ENCODE results near the gene ROM1.
"Not testable (repeated sequence)": the region's sequence is repeated elsewhere in the genome, so short reads cannot be mapped to it uniquely, and the experiment has no call there.

ROM1 gene

DNA sequence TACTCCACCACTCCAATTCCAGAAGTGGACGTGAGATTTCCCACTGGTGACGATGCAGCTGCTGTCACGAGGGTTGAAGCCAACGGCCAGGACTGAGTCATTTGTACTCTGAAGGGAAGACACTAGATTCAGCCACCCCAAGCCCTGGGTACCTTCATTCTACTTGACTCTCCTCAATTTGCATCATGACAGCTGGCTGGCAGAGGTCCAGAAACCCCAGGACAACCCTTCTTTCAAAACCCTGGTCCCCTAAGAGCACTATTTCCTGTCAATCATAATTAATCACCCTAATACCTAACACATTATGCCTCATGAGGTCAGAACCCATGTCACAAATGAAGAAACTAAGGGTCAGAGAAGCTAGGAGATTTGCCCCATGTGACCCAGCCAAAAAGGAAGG lies 5.3 kb upstream of the ROM1 start:
- Histone ChIP-seq H3K9ac (ENCODE audit: low read depth in 1 of 2, low read length in 2 of 2) (no peak overlapping the region), H3K4me1 (ENCODE audit: control insufficient read depth in 2 of 2, insufficient read depth in 2 of 2, low read length in 2 of 2) (peaks cover 14 to 21% of the 10 kb centered on the region in 2 donors), H3K27me3 (ENCODE audit: control insufficient read depth in 2 of 2, insufficient read depth in 2 of 2, low read length in 2 of 2) (no peaks in the 10 kb centered on the region), H3K36me3 (ENCODE audit: control insufficient read depth in 2 of 2, insufficient read depth in 2 of 2, low read length in 2 of 2) (peaks cover 16 to 22% of the 10 kb centered on the region in 2 donors), H3K27ac (ENCODE audit: low read depth in 2 of 2, low read length in 2 of 2) (no peak overlapping the region), H3K9me3 (ENCODE audit: control insufficient read depth in 2 of 2, low read length in 2 of 2) (no peaks in the 10 kb centered on the region), H3K4me3 (ENCODE audit: low read length in 2 of 2) (no peak overlapping the region)

DNA sequence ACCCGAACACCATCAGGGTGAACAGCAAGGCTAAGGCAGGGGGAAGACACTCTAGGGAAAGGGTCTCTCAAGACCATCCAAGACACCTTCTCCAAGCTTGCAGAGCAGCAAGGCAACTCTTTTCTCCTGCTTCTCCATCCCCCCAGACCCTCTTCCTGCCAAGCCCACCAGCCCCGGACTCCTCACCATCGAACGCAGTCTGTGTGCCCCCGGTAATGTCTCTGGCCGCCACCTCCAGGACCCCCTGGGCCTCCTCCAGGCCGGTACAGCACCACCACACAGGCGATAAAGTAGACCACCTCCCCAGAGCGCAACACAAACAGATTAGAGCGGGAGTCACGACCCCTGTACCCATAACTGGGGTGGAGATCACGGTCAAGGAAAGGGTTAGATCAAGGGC lies 4.3 kb upstream of the ROM1 start:
- no peaks in the 10 kb centered on the region for H3K9me3 ChIP-seq (ENCODE audit: control insufficient read depth in 2 of 2, low read length in 2 of 2)
- H3K36me3 ChIP-seq (ENCODE audit: control insufficient read depth in 2 of 2, insufficient read depth in 2 of 2, low read length in 2 of 2), result peaks cover 16 to 21% of the 10 kb centered on the region in 2 donors
- H3K4me3 ChIP-seq (ENCODE audit: low read length in 2 of 2), result no peak overlapping the region
- peaks cover 12 to 18% of the 10 kb centered on the region in 2 donors for H3K4me1 ChIP-seq (ENCODE audit: control insufficient read depth in 2 of 2, insufficient read depth in 2 of 2, low read length in 2 of 2)
- H3K9ac ChIP-seq (ENCODE audit: low read depth in 1 of 2, low read length in 2 of 2), result no peak overlapping the region
- H3K27me3 ChIP-seq (ENCODE audit: control insufficient read depth in 2 of 2, insufficient read depth in 2 of 2, low read length in 2 of 2), result no peaks in the 10 kb centered on the region
- no peak overlapping the region for H3K27ac ChIP-seq (ENCODE audit: low read depth in 2 of 2, low read length in 2 of 2)

DNA sequence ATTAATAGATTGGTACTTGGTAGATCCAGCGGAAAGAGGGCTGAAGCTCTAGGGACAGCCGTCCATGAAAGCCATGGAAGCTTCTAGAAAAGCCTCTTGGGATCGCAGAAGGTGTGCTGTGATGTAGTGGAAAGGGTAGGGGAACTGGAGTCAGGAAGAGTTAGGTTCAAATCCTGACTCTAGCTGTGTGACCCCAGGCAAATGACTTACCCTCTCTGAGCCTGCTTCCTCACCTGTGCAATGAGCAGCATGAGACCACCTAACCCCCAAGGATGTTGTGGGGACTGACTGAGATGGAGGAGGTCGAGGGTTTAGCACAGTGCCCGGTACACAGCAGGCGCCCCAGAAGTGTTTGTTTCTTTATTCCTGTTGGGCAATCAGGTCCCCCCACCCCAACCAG lies 2.7 kb upstream of the ROM1 start:
- H3K36me3 ChIP-seq (ENCODE audit: control insufficient read depth in 2 of 2, insufficient read depth in 2 of 2, low read length in 2 of 2), result peaks cover 14 to 16% of the 10 kb centered on the region in 2 donors
- no peak overlapping the region for H3K4me3 ChIP-seq (ENCODE audit: low read length in 2 of 2)
- H3K4me1 ChIP-seq (ENCODE audit: control insufficient read depth in 2 of 2, insufficient read depth in 2 of 2, low read length in 2 of 2), result peaks cover 12 to 13% of the 10 kb centered on the region in 2 donors
- no peak overlapping the region for H3K27ac ChIP-seq (ENCODE audit: low read depth in 2 of 2, low read length in 2 of 2)
- no peaks in the 10 kb centered on the region for H3K9me3 ChIP-seq (ENCODE audit: control insufficient read depth in 2 of 2, low read length in 2 of 2)
- no peaks in the 10 kb centered on the region for H3K27me3 ChIP-seq (ENCODE audit: control insufficient read depth in 2 of 2, insufficient read depth in 2 of 2, low read length in 2 of 2)
- H3K9ac ChIP-seq (ENCODE audit: low read depth in 1 of 2, low read length in 2 of 2), result no peak overlapping the region

DNA sequence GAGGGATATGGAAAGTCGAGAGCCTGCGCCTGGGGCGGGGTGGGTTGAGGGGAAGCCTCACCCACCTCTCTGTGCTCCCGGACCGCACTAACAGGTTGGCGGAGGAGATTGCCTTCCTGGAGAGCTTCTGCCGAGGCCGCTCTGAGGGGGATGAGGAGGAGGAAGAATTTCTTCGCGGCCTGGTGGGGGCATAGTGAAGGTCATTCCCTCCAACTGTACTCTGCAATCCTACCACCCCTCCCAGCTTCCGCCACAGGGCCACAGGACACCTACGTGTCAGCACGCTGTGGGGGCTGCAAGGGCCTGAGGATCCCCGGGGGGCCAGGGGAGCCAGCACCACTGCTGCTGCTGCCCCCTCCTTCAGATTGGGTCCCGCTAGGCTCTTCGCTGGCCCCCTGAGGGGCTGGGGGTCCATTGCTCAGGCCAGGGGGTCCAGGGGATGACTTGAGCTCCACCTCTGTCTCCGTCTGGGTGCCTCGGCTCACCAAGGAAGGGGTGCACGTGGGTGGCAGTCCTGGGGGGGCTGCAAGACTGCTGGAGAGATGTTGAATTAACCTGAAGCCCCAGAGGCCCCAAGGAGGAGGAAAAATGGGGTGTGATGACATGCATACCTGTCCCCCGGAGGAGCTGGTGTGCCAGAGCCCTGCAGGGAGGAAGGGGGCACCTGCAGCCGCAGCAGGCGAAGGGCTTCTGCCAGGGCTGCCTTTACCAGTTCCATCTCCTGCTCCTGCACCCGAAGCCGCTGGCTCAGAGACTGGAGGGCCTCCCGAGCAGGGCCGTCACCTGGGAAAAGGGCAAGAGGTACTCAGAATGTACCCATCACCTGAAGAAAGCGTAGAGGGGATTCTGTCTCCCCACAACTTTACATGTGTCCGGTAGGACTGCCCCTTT lies 2.0 kb upstream of the ROM1 start:
- H3K36me3 ChIP-seq (ENCODE audit: control insufficient read depth in 2 of 2, insufficient read depth in 2 of 2, low read length in 2 of 2), result peaks cover 10 to 13% of the 10 kb centered on the region in 2 donors
- peak overlapping the region; percentile 82 to 84 for H3K27ac ChIP-seq (ENCODE audit: low read depth in 2 of 2, low read length in 2 of 2)
- H3K27me3 ChIP-seq (ENCODE audit: control insufficient read depth in 2 of 2, insufficient read depth in 2 of 2, low read length in 2 of 2), result no peaks in the 10 kb centered on the region
- no peaks in the 10 kb centered on the region for H3K9me3 ChIP-seq (ENCODE audit: control insufficient read depth in 2 of 2, low read length in 2 of 2)
- peak overlapping the region; percentile 38 to 79 for H3K9ac ChIP-seq (ENCODE audit: low read depth in 1 of 2, low read length in 2 of 2)
- peak overlapping the region; percentile 85 to 90 for H3K4me3 ChIP-seq (ENCODE audit: low read length in 2 of 2)
- peaks cover 12 to 13% of the 10 kb centered on the region in 2 donors for H3K4me1 ChIP-seq (ENCODE audit: control insufficient read depth in 2 of 2, insufficient read depth in 2 of 2, low read length in 2 of 2)

DNA sequence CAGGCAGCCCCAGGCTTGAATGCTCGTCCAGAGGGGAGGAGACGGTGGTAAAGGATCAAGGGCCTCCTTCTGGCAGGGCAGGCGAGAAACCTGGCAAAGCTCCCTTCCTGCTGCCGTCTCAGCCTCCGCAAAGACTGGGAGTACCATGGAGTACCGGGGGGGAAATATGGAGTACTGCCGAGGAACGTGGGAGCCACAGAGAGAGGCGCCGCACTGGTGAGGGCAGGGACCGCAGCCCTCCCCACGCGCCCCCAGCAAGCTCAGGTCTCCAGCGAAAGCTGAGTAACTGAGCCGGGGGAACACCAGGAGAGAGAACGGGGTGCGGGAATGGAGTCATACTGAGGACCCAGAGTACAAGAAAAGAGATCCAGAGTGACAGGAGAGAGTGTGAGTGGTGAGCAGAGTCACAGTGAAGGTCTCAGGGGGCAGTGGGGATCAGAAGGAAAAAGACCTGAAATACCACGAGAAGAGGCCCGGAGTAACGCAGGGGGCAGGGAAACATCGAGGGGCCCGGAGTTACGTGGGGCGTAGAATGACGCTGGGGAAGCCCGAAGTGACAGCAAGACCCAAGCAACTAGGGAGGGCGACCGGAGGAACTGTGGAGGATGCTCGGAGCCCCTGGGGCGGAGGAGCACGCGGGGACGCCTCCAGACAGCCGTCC lies 1.2 kb upstream of the ROM1 start:
- peak overlapping the region; percentile 79 to 81 for H3K9ac ChIP-seq (ENCODE audit: low read depth in 1 of 2, low read length in 2 of 2)
- H3K27me3 ChIP-seq (ENCODE audit: control insufficient read depth in 2 of 2, insufficient read depth in 2 of 2, low read length in 2 of 2), result no peaks in the 10 kb centered on the region
- peak overlapping the region; percentile 82 to 84 for H3K27ac ChIP-seq (ENCODE audit: low read depth in 2 of 2, low read length in 2 of 2)
- H3K9me3 ChIP-seq (ENCODE audit: control insufficient read depth in 2 of 2, low read length in 2 of 2), result no peaks in the 10 kb centered on the region
- peaks cover 10 to 13% of the 10 kb centered on the region in 2 donors for H3K36me3 ChIP-seq (ENCODE audit: control insufficient read depth in 2 of 2, insufficient read depth in 2 of 2, low read length in 2 of 2)
- H3K4me1 ChIP-seq (ENCODE audit: control insufficient read depth in 2 of 2, insufficient read depth in 2 of 2, low read length in 2 of 2), result peaks cover 12 to 13% of the 10 kb centered on the region in 2 donors
- H3K4me3 ChIP-seq (ENCODE audit: low read length in 2 of 2), result peak overlapping the region; percentile 85 to 90

DNA sequence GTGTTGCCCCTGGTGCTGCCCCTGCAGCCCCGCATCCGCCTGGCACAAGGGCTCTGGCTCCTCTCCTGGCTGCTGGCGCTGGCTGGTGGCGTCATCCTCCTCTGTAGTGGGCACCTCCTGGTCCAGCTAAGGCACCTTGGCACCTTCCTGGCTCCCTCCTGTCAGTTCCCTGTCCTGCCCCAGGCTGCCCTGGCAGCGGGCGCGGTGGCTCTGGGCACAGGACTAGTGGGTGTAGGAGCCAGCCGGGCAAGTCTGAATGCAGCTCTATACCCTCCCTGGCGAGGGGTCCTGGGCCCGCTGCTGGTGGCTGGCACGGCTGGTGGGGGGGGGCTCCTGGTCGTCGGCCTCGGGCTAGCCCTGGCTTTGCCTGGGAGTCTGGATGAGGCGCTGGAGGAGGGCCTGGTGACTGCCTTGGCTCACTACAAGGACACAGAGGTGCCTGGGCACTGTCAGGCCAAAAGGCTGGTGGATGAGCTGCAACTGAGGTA lies 278 bp downstream of the ROM1 start:
- H3K27ac ChIP-seq (ENCODE audit: low read depth in 2 of 2, low read length in 2 of 2), result peak overlapping the region; percentile 82 to 84
- peaks cover 12 to 13% of the 10 kb centered on the region in 2 donors for H3K4me1 ChIP-seq (ENCODE audit: control insufficient read depth in 2 of 2, insufficient read depth in 2 of 2, low read length in 2 of 2)
- no peaks in the 10 kb centered on the region for H3K27me3 ChIP-seq (ENCODE audit: control insufficient read depth in 2 of 2, insufficient read depth in 2 of 2, low read length in 2 of 2)
- H3K9me3 ChIP-seq (ENCODE audit: control insufficient read depth in 2 of 2, low read length in 2 of 2), result no peaks in the 10 kb centered on the region
- H3K4me3 ChIP-seq (ENCODE audit: low read length in 2 of 2), result peak overlapping the region; percentile 10 to 31
- H3K36me3 ChIP-seq (ENCODE audit: control insufficient read depth in 2 of 2, insufficient read depth in 2 of 2, low read length in 2 of 2), result peaks cover 4 to 13% of the 10 kb centered on the region in 2 donors
- H3K9ac ChIP-seq (ENCODE audit: low read depth in 1 of 2, low read length in 2 of 2), result peak overlapping the region; percentile 24 to 79

DNA sequence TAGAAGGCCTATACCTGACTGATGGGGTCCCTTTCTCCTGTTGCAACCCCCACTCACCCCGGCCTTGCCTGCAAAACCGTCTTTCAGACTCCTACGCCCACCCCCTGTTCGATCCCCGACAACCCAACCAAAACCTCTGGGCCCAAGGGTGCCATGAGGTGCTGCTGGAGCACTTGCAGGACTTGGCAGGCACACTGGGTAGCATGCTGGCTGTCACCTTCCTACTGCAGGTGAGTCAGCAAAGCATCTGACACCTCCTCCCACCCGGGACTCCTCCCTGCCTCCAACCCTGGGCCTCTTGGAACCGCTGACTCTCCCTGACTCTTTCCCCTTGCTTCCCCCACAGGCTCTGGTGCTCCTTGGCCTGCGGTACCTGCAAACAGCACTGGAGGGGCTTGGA lies 1.2 kb downstream of the ROM1 start:
- H3K27me3 ChIP-seq (ENCODE audit: control insufficient read depth in 2 of 2, insufficient read depth in 2 of 2, low read length in 2 of 2), result no peaks in the 10 kb centered on the region
- H3K9me3 ChIP-seq (ENCODE audit: control insufficient read depth in 2 of 2, low read length in 2 of 2), result no peaks in the 10 kb centered on the region
- no peak overlapping the region for H3K9ac ChIP-seq (ENCODE audit: low read depth in 1 of 2, low read length in 2 of 2)
- H3K4me3 ChIP-seq (ENCODE audit: low read length in 2 of 2), result no peak overlapping the region
- no peak overlapping the region for H3K27ac ChIP-seq (ENCODE audit: low read depth in 2 of 2, low read length in 2 of 2)
- peaks cover 4 to 11% of the 10 kb centered on the region in 2 donors for H3K36me3 ChIP-seq (ENCODE audit: control insufficient read depth in 2 of 2, insufficient read depth in 2 of 2, low read length in 2 of 2)
- peaks cover 12 to 13% of the 10 kb centered on the region in 2 donors for H3K4me1 ChIP-seq (ENCODE audit: control insufficient read depth in 2 of 2, insufficient read depth in 2 of 2, low read length in 2 of 2)

DNA sequence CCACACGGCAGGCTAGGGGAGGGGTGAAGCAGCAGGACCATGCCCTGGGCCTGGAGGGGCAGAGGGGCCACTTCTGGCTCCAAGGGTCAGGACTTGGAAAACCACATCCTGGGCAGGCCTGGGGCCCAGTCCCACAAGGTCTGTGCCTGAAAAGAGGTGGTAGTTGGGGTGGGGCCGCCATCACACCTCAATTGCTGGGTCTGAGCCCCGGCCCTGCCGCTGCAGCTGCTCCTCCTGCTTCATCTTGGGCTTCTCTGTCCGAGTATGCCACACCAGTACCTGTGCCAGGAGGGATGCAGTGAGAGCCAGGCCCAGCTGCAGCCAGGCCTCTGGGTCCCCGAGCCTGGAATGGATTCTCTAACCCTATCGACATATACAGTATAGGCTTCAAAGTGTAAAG lies 2.5 kb downstream of the ROM1 start:
- Histone ChIP-seq H3K27ac (ENCODE audit: low read depth in 2 of 2, low read length in 2 of 2) (no peak overlapping the region), H3K9me3 (ENCODE audit: control insufficient read depth in 2 of 2, low read length in 2 of 2) (no peaks in the 10 kb centered on the region), H3K27me3 (ENCODE audit: control insufficient read depth in 2 of 2, insufficient read depth in 2 of 2, low read length in 2 of 2) (no peaks in the 10 kb centered on the region), H3K4me1 (ENCODE audit: control insufficient read depth in 2 of 2, insufficient read depth in 2 of 2, low read length in 2 of 2) (peaks cover 14 to 16% of the 10 kb centered on the region in 2 donors), H3K9ac (ENCODE audit: low read depth in 1 of 2, low read length in 2 of 2) (no peak overlapping the region), H3K36me3 (ENCODE audit: control insufficient read depth in 2 of 2, insufficient read depth in 2 of 2, low read length in 2 of 2) (peaks cover 2 to 5% of the 10 kb centered on the region in 2 donors), H3K4me3 (ENCODE audit: low read length in 2 of 2) (no peak overlapping the region)

DNA sequence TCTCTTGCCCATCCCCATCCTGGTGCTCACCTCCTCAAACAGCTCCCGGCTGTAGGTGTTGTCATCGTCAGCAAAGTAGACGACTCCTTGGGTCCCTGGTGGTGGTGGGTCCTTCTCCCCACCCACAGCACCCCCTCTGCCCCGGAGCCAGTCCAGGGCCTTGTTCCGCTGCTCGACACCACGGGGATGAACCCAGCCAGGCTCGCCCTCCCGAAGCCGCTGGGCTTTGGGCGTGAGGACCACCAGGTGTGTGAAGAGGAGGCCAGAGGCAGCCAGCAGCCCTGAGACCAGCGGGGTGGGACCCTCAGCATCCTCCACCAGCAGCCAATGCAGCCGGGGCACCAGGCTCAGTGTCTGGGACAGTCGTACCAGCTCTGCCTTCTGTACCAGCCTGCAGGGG lies 3.9 kb downstream of the ROM1 start:
- not testable (repeated sequence) for H3K9ac ChIP-seq (ENCODE audit: low read depth in 1 of 2, low read length in 2 of 2); H3K36me3 ChIP-seq (ENCODE audit: control insufficient read depth in 2 of 2, insufficient read depth in 2 of 2, low read length in 2 of 2); H3K4me3 ChIP-seq (ENCODE audit: low read length in 2 of 2); H3K27me3 ChIP-seq (ENCODE audit: control insufficient read depth in 2 of 2, insufficient read depth in 2 of 2, low read length in 2 of 2); H3K27ac ChIP-seq (ENCODE audit: low read depth in 2 of 2, low read length in 2 of 2); H3K9me3 ChIP-seq (ENCODE audit: control insufficient read depth in 2 of 2, low read length in 2 of 2)
- peaks cover 12 to 18% of the 10 kb centered on the region in 2 donors for H3K4me1 ChIP-seq (ENCODE audit: control insufficient read depth in 2 of 2, insufficient read depth in 2 of 2, low read length in 2 of 2)

DNA sequence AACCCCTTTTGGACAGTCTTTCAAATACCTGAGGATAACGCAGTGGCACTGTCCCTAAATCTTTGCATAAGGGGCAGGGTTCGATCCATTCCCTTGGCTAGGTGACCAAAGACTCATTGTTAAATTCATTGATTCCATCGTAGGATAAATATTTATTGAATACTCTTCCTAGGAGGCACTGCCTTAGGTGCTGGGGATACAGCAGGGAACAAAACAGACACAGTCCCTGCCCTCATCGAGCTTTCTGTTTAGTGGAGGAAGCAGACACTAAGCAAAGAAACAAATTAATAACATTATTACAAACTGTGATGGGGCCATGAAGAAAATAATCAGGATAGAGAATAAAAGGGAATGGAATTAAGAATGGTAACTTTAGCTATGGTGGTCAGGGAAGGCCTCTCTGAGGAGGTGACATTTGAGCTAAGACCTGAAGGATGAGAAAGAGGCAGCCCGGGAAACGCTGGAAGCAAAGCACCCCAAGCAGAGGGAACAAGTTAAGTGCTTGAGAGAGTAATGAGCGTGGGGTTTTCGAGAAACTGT lies 8.0 kb downstream of the ROM1 start:
- Histone ChIP-seq H3K4me3 (ENCODE audit: low read length in 2 of 2) (peak overlapping the region; percentile 80 to 92), H3K9ac (ENCODE audit: low read depth in 1 of 2, low read length in 2 of 2) (peak overlapping the region; percentile 80 to 90), H3K27me3 (ENCODE audit: control insufficient read depth in 2 of 2, insufficient read depth in 2 of 2, low read length in 2 of 2) (no peaks in the 10 kb centered on the region), H3K36me3 (ENCODE audit: control insufficient read depth in 2 of 2, insufficient read depth in 2 of 2, low read length in 2 of 2) (peaks cover 9 to 14% of the 10 kb centered on the region in 2 donors), H3K27ac (ENCODE audit: low read depth in 2 of 2, low read length in 2 of 2) (peak overlapping the region; percentile 88 to 93), H3K9me3 (ENCODE audit: control insufficient read depth in 2 of 2, low read length in 2 of 2) (no peaks in the 10 kb centered on the region), H3K4me1 (ENCODE audit: control insufficient read depth in 2 of 2, insufficient read depth in 2 of 2, low read length in 2 of 2) (peaks cover 13 to 18% of the 10 kb centered on the region in 2 donors)

Data from mucosa of rectum (tissue), 2 donors.